GM19467 (cell line): ENCODE data around the gene ILK.

Experiments
- ATAC-seq: cut with Tn5 transposase; IDR thresholded peaks from one replicate; pipeline ENCODE4 v1.9.1; 2021; ENCODE audit warnings: mild to moderate bottlenecking, moderate library complexity; ENCODE audit not compliant: unreplicated experiment

ILK gene

DNA sequence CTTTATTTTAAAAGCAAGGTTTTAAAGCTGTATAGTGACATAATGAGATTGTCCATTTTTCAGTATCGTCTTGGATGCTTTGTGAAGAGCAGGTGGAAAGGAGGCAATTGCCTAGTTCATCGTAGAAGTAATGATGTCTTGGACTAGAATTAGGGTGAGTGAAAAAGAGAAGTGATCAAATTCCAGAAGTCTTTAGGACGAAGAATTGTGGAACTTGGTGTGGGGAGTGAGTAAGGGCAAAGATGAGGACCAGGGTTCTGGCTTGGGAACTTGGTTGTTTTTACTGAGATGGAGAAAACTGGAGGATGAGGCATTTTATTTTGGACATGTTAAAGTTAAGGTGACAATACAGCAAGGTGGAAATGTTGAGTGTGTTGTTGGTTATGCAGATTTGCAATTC, 1.2 kb downstream of the ILK start:
- no peak for ATAC-seq

DNA sequence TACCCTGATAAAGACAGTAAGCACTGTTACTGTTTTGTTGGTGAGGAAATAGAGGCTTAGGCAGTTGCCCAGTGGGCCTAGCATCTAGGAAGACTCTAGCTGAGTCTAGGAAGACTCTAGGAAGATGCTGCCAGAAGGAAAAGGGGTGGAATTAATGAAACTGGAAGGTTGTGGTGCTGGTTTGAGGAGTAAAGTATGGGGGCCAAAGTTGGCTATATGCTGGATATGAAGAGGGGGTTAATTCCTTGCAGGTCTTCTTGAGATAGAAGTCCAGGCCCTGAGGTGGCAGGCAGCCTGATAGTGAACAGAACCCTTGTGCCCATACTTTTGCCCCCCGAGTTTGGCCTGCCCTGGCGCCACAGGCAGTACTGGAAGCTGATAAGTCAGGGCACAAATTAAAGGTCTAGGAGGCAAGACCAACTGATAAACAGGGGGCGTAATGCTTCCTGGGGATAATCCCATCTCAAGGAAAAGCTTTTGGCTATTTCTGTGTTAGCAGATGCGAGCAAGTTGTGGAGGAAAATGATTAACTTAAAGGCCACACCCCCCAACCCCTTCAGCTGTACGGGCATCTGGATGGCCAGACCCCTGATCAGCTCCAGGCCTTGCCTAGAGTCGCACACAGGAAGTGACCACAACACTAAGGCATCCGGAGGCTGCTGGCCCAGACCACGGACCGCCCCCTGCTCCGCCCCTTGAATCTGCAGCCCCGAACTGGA, 3.1 kb downstream of the ILK start:
- peak; percentile 42 for ATAC-seq

DNA sequence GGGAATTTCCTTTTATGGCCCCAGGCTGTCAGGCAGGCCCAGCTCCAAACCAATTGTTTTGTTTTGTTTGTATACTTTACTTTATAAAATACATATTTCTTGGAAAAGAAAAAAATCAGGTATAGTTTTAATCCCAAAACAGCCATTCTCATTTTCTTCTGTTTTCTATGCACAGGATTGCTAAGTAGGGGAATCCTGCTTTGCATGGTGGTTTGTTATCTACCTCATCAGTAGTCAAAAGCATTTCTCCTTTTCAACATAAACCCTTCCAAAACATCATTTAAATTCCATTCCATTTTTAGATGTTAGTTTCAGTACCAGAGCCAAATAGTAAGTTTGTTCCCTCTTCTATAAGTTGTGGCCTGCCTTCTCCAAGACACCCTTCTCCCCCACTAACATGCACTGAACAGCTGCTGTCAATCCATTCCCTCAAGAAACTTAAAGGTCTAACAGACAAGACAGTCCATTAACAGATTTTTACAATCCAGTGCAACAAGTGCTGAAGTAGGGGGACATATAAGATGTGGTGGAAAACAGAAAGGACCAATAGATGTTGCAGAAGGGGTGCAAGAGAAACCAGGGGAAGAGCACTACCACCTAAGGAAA, 3.7 kb downstream of the ILK start:
- no peak for ATAC-seq

DNA sequence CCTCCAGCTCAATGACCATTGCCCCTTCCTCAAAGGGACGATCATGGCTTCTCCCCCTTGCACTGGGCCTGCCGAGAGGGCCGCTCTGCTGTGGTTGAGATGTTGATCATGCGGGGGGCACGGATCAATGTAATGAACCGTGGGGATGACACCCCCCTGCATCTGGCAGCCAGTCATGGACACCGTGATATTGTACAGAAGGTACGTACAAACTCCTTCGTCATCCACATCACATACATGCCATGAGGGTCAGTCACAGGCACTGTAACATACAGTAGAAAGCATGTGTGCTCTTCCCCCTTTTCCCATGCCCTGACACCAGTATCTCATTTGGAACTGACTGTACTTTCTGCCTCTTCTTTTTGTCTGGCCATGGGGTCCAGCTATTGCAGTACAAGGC, 4.4 kb downstream of the ILK start:
- no peak for ATAC-seq

DNA sequence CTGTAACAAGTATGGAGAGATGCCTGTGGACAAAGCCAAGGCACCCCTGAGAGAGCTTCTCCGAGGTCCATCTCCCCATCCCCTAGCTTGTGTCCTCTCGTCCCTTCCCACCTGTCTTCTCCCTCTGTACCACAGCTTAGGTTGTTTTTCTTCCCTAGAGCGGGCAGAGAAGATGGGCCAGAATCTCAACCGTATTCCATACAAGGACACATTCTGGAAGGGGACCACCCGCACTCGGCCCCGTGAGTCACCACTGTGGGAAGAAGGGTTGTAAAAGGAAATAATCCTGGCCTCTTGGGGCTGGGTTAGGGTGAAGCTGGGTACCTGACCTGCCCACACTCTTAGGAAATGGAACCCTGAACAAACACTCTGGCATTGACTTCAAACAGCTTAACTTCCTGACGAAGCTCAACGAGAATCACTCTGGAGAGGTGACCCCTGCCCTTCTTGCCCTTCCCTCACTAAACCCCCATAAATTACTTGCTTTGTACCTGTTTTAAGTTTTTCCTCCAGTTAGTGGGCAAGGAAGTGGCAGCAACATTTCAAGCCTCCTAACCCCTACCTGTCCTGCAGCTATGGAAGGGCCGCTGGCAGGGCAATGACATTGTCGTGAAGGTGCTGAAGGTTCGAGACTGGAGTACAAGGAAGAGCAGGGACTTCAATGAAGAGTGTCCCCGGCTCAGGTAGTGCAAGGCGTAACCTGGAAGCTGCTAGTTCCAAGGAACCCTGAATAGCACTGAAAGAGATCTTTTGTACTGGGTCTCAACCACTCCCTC, 5.3 kb downstream of the ILK start:
- no peak for ATAC-seq

DNA sequence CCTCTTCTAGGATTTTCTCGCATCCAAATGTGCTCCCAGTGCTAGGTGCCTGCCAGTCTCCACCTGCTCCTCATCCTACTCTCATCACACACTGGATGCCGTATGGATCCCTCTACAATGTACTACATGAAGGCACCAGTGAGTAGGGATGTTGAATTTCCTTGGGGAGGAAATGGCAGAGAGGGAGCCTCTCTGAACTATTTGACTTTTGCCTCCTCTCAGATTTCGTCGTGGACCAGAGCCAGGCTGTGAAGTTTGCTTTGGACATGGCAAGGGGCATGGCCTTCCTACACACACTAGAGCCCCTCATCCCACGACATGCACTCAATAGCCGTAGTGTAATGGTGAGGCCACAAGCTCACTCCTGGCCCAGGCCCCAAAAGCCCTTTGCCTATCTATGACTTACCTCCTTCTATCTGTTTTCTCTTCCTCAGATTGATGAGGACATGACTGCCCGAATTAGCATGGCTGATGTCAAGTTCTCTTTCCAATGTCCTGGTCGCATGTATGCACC, 6.0 kb downstream of the ILK start:
- no peak for ATAC-seq

DNA sequence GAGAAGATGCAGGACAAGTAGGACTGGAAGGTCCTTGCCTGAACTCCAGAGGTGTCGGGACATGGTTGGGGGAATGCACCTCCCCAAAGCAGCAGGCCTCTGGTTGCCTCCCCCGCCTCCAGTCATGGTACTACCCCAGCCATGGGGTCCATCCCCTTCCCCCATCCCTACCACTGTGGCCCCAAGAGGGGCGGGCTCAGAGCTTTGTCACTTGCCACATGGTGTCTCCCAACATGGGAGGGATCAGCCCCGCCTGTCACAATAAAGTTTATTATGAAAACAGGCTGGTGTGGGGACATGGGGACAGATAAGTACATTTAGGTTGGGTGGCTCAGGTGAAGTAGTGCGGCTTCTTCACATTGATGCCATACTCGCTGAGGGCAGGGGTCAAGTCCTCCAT, 7.0 kb downstream of the ILK start:
- ATAC-seq: no peak

DNA sequence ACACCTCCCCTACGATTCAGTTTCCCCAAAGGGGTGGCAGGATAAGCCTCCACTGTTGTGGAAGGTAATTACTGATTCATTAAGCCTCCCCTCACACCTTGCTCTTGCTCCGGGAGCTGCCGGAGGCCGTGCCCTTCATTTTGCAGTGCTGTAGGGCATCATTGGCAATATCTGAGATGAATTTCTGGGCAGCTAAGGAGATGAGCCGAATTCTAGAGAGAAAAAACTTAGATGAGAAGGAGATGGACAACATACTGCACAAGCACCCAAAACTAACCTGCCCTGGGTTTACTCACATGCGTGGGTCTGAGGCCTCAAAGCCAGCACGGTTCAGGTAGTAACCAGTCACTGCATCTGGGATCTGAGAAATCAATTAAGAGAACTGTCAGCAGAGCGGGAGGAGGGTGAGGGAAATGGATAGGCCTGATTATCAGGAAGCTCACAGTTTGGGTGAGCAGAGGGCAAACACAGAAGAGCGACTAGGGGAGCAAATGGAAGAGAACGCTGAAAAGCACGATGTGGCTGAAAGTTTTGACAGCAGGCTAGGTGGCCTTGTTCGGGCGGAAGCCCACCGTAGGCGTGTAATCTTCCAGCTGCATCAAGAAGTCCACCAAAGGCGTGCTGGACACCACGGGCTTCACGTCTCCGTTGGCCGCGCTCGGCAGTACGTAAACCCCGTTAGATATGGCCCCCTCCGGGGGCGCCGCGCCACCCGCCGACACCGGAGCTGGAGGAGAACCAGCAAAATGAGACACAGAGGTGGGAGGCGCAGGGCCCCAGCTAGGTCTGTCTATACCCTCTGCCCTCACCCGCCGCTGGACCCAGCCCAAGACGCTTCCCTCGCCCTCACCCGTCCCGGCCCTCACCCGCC, 7.8 kb downstream of the ILK start:
- ATAC-seq: no peak

DNA sequence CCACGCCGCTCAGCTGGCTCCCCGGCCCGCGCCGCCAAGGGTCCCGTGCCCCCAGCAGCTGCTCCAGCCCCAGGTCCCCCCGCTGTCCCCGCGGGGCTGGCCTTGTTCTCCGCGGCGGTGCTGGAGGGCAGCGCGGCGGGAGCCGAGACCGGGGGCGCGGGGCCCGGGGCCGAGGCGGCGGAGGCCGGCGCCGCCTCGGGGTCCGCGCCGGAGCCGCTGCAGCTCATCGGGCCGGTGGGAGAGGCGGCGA, 8.3 kb downstream of the ILK start:
- ATAC-seq: peak; percentile 11

DNA sequence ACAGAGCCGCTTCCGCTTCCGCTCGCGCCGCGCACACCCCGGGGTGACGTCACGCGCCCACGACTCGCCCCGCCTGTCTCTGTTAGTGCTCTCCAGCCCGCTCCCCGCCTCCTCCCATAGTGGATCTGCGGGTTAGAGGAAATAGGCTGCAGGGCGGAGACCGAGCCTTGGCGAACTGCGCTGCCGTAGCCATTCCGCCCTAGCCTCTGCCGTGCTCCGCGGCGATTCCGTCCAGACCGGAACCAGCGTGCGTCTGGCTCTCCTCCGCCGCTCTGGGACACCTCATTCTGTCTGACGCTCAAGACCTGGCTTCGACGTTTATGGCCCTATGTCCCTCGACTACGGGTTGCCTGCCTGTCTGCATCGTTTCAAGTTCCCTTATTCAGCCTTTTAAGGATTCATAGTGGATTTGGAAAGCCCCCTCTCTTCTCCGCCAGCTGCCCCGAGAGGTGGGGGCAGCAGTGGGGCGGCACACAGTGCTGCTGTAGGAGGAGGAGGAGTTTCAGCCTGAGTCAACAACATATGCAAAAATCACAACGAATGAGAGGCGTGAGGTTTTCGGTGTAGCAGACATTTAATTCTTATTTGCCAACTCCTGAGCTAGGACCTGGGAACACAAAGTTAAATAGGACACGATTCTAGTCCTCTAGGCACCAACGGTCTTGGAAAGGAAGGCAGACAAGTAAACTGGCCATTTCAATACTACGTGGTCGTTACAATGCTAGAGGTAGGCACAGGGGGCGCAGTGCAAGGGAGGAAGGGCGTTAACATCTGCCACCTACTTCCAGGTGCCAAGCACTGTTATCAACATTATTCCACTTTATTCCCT, 8.9 kb downstream of the ILK start, which contains the start of gene TAF10:
Gene TAF10, minus strand, starts transcription at position 4 of the 829 bp plus-strand sequence. CDS start 27 bp downstream, outside the sequence.
- ATAC-seq: peak; percentile 84

DNA sequence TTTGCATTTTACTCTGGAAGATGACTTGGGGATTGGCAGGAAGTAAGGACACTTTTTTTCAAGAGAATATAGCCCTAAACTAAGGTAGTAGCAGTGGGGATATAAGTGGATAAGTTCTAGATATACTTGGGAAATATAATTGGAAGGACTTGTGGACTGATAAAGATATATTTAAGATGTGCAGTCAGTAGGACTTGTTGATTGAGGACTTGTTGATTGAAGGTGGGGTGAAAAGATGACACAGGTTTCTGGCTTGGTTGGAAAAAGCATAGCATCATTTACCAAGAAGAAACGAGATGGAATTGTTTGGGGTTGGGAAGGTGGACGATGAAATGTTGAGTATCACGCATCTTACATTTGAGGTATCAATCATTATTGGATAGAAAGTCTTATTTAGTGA, 9.9 kb downstream of the ILK start:
- ATAC-seq: no peak

DNA sequence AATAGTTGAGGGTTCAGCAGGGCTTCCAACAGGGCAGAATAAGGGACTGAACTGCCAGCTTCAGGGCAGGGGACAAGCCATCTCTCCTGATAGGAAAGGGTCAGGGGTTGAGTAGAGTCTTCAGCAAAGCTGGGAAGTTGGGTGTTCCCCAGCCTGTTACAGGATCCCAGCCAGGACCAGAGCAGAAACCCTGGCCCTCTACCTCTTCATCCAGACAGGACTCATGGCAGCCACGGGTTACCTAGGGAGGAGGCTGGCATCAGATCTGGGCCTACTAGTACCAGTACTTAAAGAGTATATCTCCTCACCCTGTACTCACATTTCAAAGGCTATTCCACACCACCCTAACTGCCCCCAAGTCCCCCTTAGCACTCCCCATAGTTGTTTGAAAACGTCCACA, 10.9 kb downstream of the ILK start:
- ATAC-seq: no peak

DNA sequence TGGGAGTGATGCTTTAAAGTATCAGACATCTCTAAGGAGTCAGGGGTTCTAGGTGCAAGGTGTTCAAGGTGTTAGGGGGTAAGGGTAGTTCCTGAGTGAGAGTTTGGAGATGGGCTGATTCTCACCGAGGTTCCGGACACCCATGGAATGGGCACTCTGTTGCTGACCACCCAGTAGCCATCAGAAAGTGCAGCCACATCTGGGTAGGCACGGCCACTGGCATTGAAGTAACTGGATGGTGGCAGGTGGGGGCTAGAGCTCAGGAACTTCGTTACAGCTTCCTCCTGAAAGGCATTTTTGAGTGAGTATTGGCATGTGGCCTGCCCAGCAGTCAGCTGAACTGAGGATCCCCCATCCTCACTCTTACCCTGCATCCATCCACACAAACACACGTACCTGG, 11.5 kb downstream of the ILK start:
- ATAC-seq: no peak

DNA sequence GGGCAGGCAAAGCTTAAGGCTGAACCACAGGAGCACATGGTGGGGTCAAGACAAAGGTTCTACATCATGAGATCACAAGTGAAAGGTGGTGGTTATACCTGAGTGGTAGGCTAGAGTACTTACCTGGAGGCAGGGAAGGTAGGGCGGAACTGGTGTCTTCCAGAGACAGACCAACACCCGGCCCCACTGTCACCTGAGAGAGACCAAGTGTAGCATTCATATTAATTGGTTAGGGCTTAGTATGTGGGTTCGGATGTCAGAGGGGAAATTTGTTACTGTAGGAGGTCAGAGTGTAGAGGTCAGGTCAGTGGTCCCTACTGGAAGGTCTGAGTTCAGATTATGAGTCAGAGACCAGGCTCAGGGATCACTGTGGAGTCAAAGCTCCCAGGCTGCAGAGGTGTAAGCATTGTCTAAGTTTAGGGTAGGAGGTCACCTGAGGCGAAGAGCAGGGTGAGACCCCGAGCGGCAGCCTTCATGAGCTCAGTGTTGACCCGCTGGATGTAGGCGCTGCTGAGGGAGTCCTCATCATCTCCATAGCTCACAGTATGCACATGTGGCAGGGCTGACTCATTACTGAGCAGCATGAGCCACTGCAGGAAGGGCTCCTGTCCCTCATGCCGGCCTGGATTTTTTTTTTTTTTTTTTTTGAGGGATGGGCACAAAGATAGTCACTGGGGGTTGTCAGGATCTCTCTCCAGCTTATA, 12.5 kb downstream of the ILK start:
- no peak for ATAC-seq

DNA sequence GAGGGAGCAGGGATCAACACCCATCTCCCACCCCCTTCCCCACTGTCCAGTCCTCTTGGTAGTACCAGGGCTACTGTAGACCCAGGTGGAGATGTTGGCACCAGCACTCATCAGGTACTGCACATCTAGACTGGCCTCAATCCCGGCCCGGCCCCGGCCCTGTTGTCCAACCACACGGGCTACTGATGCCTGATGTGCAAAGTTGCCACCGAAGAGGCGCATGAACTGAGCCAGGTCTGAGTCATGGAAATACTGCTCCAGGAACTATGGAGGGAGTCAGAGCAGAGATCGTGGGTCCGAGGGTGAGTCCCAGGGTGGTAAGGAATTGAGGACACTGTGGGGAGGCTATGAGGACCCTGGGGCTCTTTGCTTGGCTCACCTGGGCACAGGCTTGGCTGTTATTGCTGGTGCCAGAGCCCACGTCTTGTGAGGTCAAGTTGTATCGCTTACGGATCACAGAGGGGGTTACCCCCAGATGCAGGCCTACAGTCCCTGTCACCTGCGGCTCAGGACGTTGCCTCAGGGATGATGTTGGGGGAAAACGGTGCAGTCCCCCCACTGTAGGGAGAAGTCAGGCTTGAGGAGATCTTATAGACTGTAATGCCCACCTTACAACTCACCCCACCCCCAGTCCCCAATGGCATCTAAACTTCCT, 13.1 kb downstream of the ILK start:
- ATAC-seq: no peak

DNA sequence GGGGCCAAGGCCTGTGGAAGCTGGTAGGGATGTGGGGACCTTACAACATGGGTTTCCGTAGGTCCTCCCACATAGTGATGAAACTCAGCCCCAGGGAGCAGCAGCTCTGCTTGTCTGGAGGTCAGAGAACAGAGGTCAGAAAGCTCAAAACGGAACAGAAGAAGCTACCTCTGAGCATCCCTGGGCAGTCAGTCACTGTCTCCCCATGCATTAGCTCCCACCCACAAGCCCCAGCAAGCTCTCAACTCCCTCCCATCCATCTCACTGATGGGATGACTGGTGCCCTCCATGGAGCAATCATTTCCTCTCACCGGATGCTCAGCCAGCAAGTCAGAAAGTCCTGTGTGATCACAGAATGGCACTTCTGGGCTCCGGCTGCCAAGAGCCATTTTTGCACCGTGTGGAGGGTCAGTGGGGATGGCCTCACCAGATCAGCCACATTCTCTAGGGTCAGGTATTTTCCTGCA, 13.8 kb downstream of the ILK start:
- ATAC-seq: no peak

DNA sequence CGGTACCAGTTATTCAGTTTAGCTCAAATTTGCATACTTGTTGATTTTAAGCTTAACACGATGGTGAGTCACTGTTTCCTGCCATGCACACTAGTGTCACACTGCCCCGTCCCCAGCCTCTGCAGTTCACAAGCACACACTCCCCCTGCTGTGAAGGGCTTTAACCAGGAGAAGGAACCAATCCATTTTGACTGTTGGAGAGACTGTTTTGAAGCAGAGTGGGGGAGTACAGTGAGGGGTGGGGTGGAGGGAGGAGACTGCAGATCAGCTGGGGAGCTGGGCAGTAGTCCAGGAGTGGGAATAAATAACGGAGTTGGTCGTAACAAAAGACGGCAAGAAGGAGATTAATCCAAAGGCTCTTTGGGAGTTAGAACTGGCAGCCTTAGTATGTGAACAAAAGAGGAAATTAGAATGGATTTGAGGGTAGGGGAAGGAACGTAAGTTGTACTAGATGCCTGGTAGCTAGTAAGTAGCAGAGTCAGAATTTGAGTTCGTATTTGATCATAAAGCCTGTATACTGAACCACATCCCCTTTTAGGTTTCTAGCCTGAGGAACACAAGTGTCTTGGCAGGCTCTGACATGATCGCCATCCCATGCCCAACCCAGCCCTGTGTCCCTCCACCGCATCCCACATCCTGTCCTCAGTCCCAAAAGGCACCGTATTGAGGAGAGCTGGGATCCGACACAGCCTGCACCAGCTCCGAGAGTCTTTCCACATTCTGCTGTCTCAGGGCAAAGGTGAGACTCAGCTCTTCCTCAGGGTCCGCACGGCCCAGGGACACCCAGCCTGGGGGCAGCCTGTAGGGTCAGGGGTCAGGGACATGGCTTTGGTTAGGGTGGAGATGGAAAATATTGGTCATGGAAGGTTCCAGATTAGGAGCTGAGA, 14.8 kb downstream of the ILK start:
- ATAC-seq: no peak
